Ishikawa (cell line): ENCODE measurements around the gene RB1.

Source experiments
- CREB1 ChIP-seq: IDR thresholded peaks from 2 replicates; pipeline ENCODE4 v1.6.1; 2012; ENCODE audit warnings: low read depth
- EGR1 ChIP-seq: IDR thresholded peaks from 2 replicates; pipeline ENCODE4 v1.6.1; 2012
- EP300 ChIP-seq: IDR thresholded peaks from 2 replicates; pipeline ENCODE4 v1.6.1; 2012; ENCODE audit warnings: borderline replicate concordance
- FOXM1 ChIP-seq: IDR thresholded peaks from 2 replicates; pipeline ENCODE4 v1.6.1; 2012; ENCODE audit warnings: low read depth, borderline replicate concordance
- RAD21 ChIP-seq: IDR thresholded peaks from 2 replicates; pipeline ENCODE4 v1.6.1; 2012; ENCODE audit warnings: low read depth
- TAF1 ChIP-seq: IDR thresholded peaks from 2 replicates; pipeline ENCODE4 v1.6.1; 2012; ENCODE audit warnings: low read depth, mild to moderate bottlenecking
- YY1 ChIP-seq: IDR thresholded peaks from 2 replicates; pipeline ENCODE4 v1.6.1; 2012; ENCODE audit warnings: low read depth
- TF ChIP-seq, protein P1 (sequence below): IDR thresholded peaks from 2 replicates; pipeline ENCODE4 v1.6.1; 2012
- TF ChIP-seq, protein P2 (sequence below): IDR thresholded peaks from 2 replicates; pipeline ENCODE4 v1.6.1; 2012

DNA sequence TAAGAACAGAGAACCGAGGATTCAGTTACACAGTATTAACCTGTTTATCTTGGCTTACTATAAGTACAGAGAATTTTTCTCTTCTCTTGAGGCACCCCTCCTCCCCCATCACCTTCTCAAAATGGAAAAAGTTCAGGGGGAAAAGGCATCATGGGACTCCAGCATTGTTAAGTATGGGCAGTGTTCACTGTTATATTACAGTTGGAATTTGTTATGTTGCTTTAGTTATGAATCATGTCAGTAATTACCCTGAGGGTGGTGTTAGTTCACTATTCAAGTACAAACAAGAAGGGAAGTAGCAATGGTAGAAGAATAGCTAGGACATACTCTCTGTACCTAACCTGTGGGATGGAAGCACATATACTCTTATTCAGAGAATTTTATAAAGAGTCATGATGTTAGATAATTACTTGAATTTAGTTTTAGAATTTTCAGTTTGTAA lies 97.3 kb downstream of the RB1 start:
- TF ChIP-seq, protein P1, sequence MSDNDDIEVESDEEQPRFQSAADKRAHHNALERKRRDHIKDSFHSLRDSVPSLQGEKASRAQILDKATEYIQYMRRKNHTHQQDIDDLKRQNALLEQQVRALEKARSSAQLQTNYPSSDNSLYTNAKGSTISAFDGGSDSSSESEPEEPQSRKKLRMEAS, result no peak
- TF ChIP-seq CREB1 (no peak), EP300 (no peak), RAD21 (no peak), TAF1 (no peak), EGR1 (no peak), FOXM1 (no peak), YY1 (no peak)
- TF ChIP-seq, protein P2, sequence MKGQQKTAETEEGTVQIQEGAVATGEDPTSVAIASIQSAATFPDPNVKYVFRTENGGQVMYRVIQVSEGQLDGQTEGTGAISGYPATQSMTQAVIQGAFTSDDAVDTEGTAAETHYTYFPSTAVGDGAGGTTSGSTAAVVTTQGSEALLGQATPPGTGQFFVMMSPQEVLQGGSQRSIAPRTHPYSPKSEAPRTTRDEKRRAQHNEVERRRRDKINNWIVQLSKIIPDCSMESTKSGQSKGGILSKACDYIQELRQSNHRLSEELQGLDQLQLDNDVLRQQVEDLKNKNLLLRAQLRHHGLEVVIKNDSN, result no peak
